HepG2 (cell line): ENCODE results near the gene KCNQ2. TPM values are rescaled to one million over a fixed set of nuclear protein-coding genes. Genes with fewer than 3 reads are reported as not detected.

ENCODE experiments used
- ATAC-seq: fragments of 200-7000 bp; cut with Tn5 transposase; 3 replicates; pipeline ENCODE4 v1.9.1; 2020; ENCODE audit warnings: mild to moderate bottlenecking, moderate library complexity
- BruUV-seq: library from RNA; stranded (reverse); fragments of 400-500 nt; replicated peaks from 2 replicates; lab custom pipeline; 2021; lab: Mats Ljungman, UMichigan
- CTCF ChIA-PET: fragments of 300-600 bp; formaldehyde crosslinking; extraction: SDS; loops from one replicate; lab custom pipeline; 2021; ENCODE audit warnings: low total read pairs, inconsistent platforms, low intra/inter-chr PET ratio; lab: Yijun Ruan, JAX
- POLR2A ChIA-PET: fragments of 350-600 bp; sonication (Branson Sonifier 250); formaldehyde crosslinking; loops from one replicate; lab custom pipeline; 2020; ENCODE audit warnings: antibody characterized with exemption, inconsistent platforms; lab: Yijun Ruan, JAX
- DNase-seq: peaks from one replicate; pipeline ENCODE4 v3.0.0-alpha.2; 2015; ENCODE audit warnings: low spot score
- FAIRE-seq: peaks from 3 replicates; lab custom pipeline; 2011; peaks lifted over from hg19 to GRCh38; lab: Jason Lieb, UNC
- H2AFZ ChIP-seq: one replicate; pipeline ENCODE4 v1.6.1; 2011; ENCODE audit warnings: low read length, inconsistent platforms
- H3K27ac ChIP-seq: fragments of 300-600 bp; 3 replicates; pipeline ENCODE4 v1.8.0; 2011; ENCODE audit warnings: mixed run types, mild to moderate bottlenecking, mixed read lengths, low read length, inconsistent platforms; ENCODE audit not compliant: insufficient read depth; ENCODE audit errors: extremely low read length
- H3K27me3 ChIP-seq, 2 experiments: fragments of 200-600 bp in 1 of 2; 2 replicates in 1 of 2; 3 replicates in 1 of 2; pipeline versions ENCODE4 v1.6.0 to v1.8.0; 2011; ENCODE audit warnings: low read length in 2 of 2, mild to moderate bottlenecking in 2 of 2, moderate library complexity in 2 of 2, inconsistent platforms in 1 of 2; ENCODE audit not compliant: insufficient read depth in 2 of 2, control insufficient read depth in 1 of 2
- H3K36me3 ChIP-seq, 2 experiments: fragments of 200-600 bp in 1 of 2; replicated peaks in 1 of 2; 2 replicates in 1 of 2; 3 replicates in 1 of 2; pipeline versions ENCODE4 v1.5.1 to v1.8.0; 2011; ENCODE audit warnings: low read length in 2 of 2, inconsistent platforms in 1 of 2; ENCODE audit not compliant: insufficient read depth in 2 of 2, control insufficient read depth in 1 of 2
- H3K4me1 ChIP-seq: 2 replicates; pipeline ENCODE4 v1.5.1; 2012; ENCODE audit warnings: low read length, inconsistent platforms; ENCODE audit not compliant: insufficient read depth
- H3K4me2 ChIP-seq: 2 replicates; pipeline ENCODE4 v1.6.0; 2011; ENCODE audit warnings: low read depth, low read length, inconsistent platforms
- H3K4me3 ChIP-seq, 3 experiments: fragments of 200-600 bp in 1 of 3; sonication (generic), shearing (Covaris generic) in 1 of 3; replicated peaks in 1 of 3; 2 replicates each; pipeline ENCODE4 v1.5.1; 2011 to 2016; ENCODE audit warnings: low read length in 3 of 3, inconsistent platforms in 2 of 3, low read depth in 2 of 3, mild to moderate bottlenecking in 2 of 3, control low read depth in 1 of 3, mixed read lengths in 1 of 3; ENCODE audit not compliant: insufficient read depth in 1 of 3
- H3K79me2 ChIP-seq: one replicate; pipeline ENCODE4 v1.6.1; 2011; ENCODE audit warnings: low read length, inconsistent platforms; ENCODE audit not compliant: insufficient read depth
- H3K9ac ChIP-seq: 2 replicates; pipeline ENCODE4 v1.6.0; 2011; ENCODE audit warnings: mild to moderate bottlenecking, low read depth, low read length, inconsistent platforms; ENCODE audit not compliant: insufficient read depth
- H3K9me3 ChIP-seq: 2 replicates; pipeline ENCODE4 v1.5.1; 2012; ENCODE audit warnings: mild to moderate bottlenecking, low read length
- H4K20me1 ChIP-seq: 2 replicates; pipeline ENCODE4 v1.6.0; 2011; ENCODE audit warnings: inconsistent platforms, mild to moderate bottlenecking, low read length, moderate library complexity; ENCODE audit not compliant: insufficient read depth
- ATF3 ChIP-seq: sonication (generic); formaldehyde crosslinking; IDR thresholded peaks from 2 replicates; pipeline ENCODE4 v1.4.0; 2020; ENCODE audit warnings: missing genetic modification reagents
- ETV6 ChIP-seq: sonication (generic); formaldehyde crosslinking; conservative IDR thresholded peaks from 2 replicates; pipeline ENCODE4 v1.4.0; 2020; ENCODE audit warnings: missing genetic modification reagents
- MED1 ChIP-seq: sonication (generic); formaldehyde crosslinking; IDR thresholded peaks from 2 replicates; pipeline ENCODE4 v1.4.0; 2020; ENCODE audit warnings: missing genetic modification reagents
- MLLT10 ChIP-seq: sonication (generic); formaldehyde crosslinking; IDR thresholded peaks from 2 replicates; pipeline ENCODE4 v1.4.0; 2020; ENCODE audit warnings: missing genetic modification reagents
- SETDB1 ChIP-seq: sonication (generic); formaldehyde crosslinking; IDR thresholded peaks from 2 replicates; pipeline ENCODE4 v1.5.1; 2020; ENCODE audit warnings: missing genetic modification reagents, mild to moderate bottlenecking, borderline replicate concordance
- SIX4 ChIP-seq: sonication (generic); formaldehyde crosslinking; IDR thresholded peaks from 2 replicates; pipeline ENCODE4 v1.4.0; 2020; ENCODE audit warnings: missing genetic modification reagents
- SOX6 ChIP-seq, 2 experiments: fragments of 450-650 bp in 1 of 2; sonication (generic) in 1 of 2; formaldehyde crosslinking in 1 of 2; IDR thresholded peaks; 2 replicates each; pipeline versions ENCODE4 v1.4.0 to v1.6.1; 2017 to 2020; ENCODE audit warnings: antibody characterized with exemption in 1 of 2, mild to moderate bottlenecking in 1 of 2, missing genetic modification reagents in 1 of 2
- ZBTB39 ChIP-seq: sonication (generic); formaldehyde crosslinking; IDR thresholded peaks from 2 replicates; pipeline ENCODE4 v1.5.0; 2020; ENCODE audit warnings: missing genetic modification reagents
- ZNF263 ChIP-seq: sonication (generic); formaldehyde crosslinking; IDR thresholded peaks from 2 replicates; pipeline ENCODE4 v1.4.0; 2020; ENCODE audit warnings: missing genetic modification reagents
- ZNF720 ChIP-seq: sonication (generic); formaldehyde crosslinking; IDR thresholded peaks from 2 replicates; pipeline ENCODE4 v1.4.0; 2020; ENCODE audit warnings: missing genetic modification reagents
- ZSCAN29 ChIP-seq: sonication (generic); formaldehyde crosslinking; conservative IDR thresholded peaks from 2 replicates; pipeline ENCODE4 v1.4.0; 2020; ENCODE audit warnings: mild to moderate bottlenecking, missing genetic modification reagents
- WGBS: methylation state at CpG from one replicate; pipeline ENCODE4 v1.1.6; 2017; ENCODE audit warnings: low lambda C conversion rate; 5-methylcytosine and 5-hydroxymethylcytosine counted together
- in situ Hi-C: cut with HindIII; loops from 2 replicates; pipeline ENCODE4 v1.10.0; 2017; ENCODE audit warnings: low pct_unique_long_range_greater_than_20kb; ENCODE audit not compliant: extremely low pct_ligation_motif_present
- intact Hi-C: fragments of 100-400 bp; cut with micrococcal nuclease; formaldehyde crosslinking; loops from one replicate; pipeline ENCODE4 v1.10.0; 2022; ENCODE audit not compliant: unreplicated experiment
- polyA plus RNA-seq, 8 experiments: library from polyadenylated mRNA; depleted of rRNA in 3 of 8; stranded (reverse) in 7 of 8; unstranded in 1 of 8; fragments of >200 nt; fragmentation: Illumina TruSeq in 4 of 8; extraction: Trizol in 4 of 8; gene quantifications; 2 replicates each; pipeline versions ENCODE4 v1.2.1 to v1.2.3, GENCODE V29; 2011 to 2016; ENCODE audit warnings: low read depth in 4 of 8, missing spikeins in 1 of 8, mixed read lengths in 1 of 8; ENCODE audit not compliant: insufficient read depth in 1 of 8
- total RNA-seq, 5 experiments: library from RNA; depleted of rRNA; stranded (reverse); fragments of >200 nt; fragmentation: Illumina TruSeq; extraction: Trizol; gene quantifications; 2 replicates each; pipeline ENCODE4 v1.2.3, GENCODE V29; 2016; ENCODE audit warnings: low read depth in 1 of 5
- TF ChIP-seq, protein P1 (sequence below): sonication (generic); formaldehyde crosslinking; IDR thresholded peaks from 2 replicates; pipeline ENCODE4 v1.4.0; 2020; ENCODE audit warnings: mild to moderate bottlenecking, missing genetic modification reagents

KCNQ2 gene
- total and polyA plus RNA-seq, 2 of the 13 experiments (the other 11 are each of a cell fraction or from before 2014, with no cell fraction given): not detected

GRCh38 chr20:63355781-63356295, 116.6 kb downstream of the KCNQ2 start (continued):
- no peak for TF ChIP-seq MED1 (CRISPR knock-in tag)

- DNase-seq: no peak
- CTCF ChIA-PET: no interaction called here
These were observed 117.7 kb downstream of the KCNQ2 start for GRCh38 chr20:63354636-63355350.

DNA sequence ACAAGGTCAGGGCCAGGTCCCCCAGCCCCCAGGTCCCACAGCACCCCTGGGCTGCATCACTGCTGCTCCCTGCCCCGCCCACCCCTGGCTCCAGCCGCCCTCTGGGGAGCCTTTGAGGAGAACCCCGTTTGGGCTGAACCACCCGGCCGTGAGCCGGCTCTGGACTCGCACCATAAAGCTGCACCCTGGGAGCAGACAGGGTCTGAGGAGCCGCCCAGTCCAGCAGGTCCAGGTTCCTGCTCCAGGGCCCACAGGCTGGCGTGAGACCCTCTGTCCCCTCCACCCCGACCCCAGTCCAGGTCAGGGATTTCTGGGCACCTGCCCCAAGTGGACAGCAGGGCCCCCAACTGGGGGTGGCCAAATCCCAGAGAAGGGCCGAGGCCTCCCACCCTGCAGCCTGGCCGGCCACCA, 119.6 kb downstream of the KCNQ2 start:
- no peak for FAIRE-seq
- Histone ChIP-seq H3K4me3 (no peak overlapping the region), H3K9ac (no peak overlapping the region), H3K79me2 (no peaks in the 10 kb centered on the region), H2AFZ (no peak overlapping the region), H3K4me1 (no peaks in the 10 kb centered on the region), H3K4me2 (no peak overlapping the region), H4K20me1 (no peaks in the 10 kb centered on the region; the same call in 1 of the 2 replicates), H3K27ac (no peak overlapping the region), H3K9me3 (no peaks in the 10 kb centered on the region), H3K27me3 (peaks cover 10 to 12% of the 10 kb centered on the region in 2 experiments; a peak in 3 of 5 replicates), H3K36me3 (no peaks in the 10 kb centered on the region)
- no peak for TF ChIP-seq ZNF720 (CRISPR knock-in tag)
- TF ChIP-seq, protein P1, sequence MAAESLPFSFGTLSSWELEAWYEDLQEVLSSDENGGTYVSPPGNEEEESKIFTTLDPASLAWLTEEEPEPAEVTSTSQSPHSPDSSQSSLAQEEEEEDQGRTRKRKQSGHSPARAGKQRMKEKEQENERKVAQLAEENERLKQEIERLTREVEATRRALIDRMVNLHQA (CRISPR knock-in tag): no peak
- TF ChIP-seq SOX6 (IDR thresholded peaks at IDR 0.05): no peak
- no peak for TF ChIP-seq SOX6 (CRISPR knock-in tag; IDR thresholded peaks at IDR 0.05)
- no peak for TF ChIP-seq ZSCAN29 (CRISPR knock-in tag)
- TF ChIP-seq ETV6 (CRISPR knock-in tag): no peak
- no peak for TF ChIP-seq MLLT10 (CRISPR knock-in tag)
- TF ChIP-seq ZBTB39 (CRISPR knock-in tag): no peak
- no peak for TF ChIP-seq ATF3 (CRISPR knock-in tag)
- DNase-seq: no peak
- CTCF ChIA-PET: no interaction called here
- peak; percentile 2; the same call in 1 of the 3 replicates for ATAC-seq
- in situ Hi-C loops (no loop called here), intact Hi-C loops (no loop called here)
- no TSS peak for BruUV-seq
- 34% methylated on average over 3 of the region's 12 CpGs for WGBS
- POLR2A ChIA-PET: no interaction called here

More at GRCh38 chr20:63354636-63355350, 117.7 kb downstream of the KCNQ2 start:
- intact Hi-C loops: no loop called here
- BruUV-seq: no TSS peak
- Histone ChIP-seq H2AFZ (no peak overlapping the region), H3K4me3 (no peak overlapping the region), H3K27me3 (peaks cover 10 to 15% of the 10 kb centered on the region in 2 experiments; a peak in 4 of 5 replicates), H3K9ac (no peak overlapping the region), H3K4me1 (no peaks in the 10 kb centered on the region), H3K4me2 (no peak overlapping the region), H3K36me3 (no peaks in the 10 kb centered on the region), H3K27ac (no peak overlapping the region), H3K79me2 (no peaks in the 10 kb centered on the region), H3K9me3 (no peaks in the 10 kb centered on the region), H4K20me1 (no peaks in the 10 kb centered on the region; the same call in 1 of the 2 replicates)
- no peak for FAIRE-seq
- TF ChIP-seq SETDB1 (0 out of 2 replicates have a peak, but pooled peaks have one; percentile 39), SIX4 (CRISPR knock-in tag) (no peak), ZNF263 (CRISPR knock-in tag) (peak; percentile 87)
- no peak for ATAC-seq
- POLR2A ChIA-PET: no interaction called here
- in situ Hi-C loops: no loop called here
- 48% methylated on average over 18 of the region's 25 CpGs for whole genome bisulfite sequencing
